ENCODE measurements around the gene PEX1. TPM values are rescaled to one million over a fixed set of nuclear protein-coding genes. Genes with fewer than 3 reads are reported as not detected.

Gene PEX1
- total and polyA plus RNA-seq, 8 donors: 2.0 to 50.3 (median 11.8) TPM

- H3K36me3 ChIP-seq: peaks cover 22 to 100% (median 98%) of the 10 kb centered on the region in 4 donors
- TF ChIP-seq POLR2AphosphoS5 (IDR thresholded peaks at IDR 0.05) (no peak), CTCF (IDR thresholded peaks at IDR 0.05) (no peak), EP300 (IDR thresholded peaks at IDR 0.05) (no peak), POLR2A (IDR thresholded peaks at IDR 0.05) (no peak)
- no peak overlapping the region for H3K27ac ChIP-seq
- no peak overlapping the region for H3K4me3 ChIP-seq
- intact Hi-C loops (cut with DNase I; ENCODE audit: low total_unique reads): no loop called here
- H3K9me3 ChIP-seq: no peaks in the 10 kb centered on the region
- DNase-seq: no peak
- H3K27me3 ChIP-seq: no peaks in the 10 kb centered on the region
- no peaks in the 10 kb centered on the region for H3K4me1 ChIP-seq
- 86 to 95% (median 94%) methylated on average over 6 of the region's 6 CpGs for WGBS, 5 donors
These were observed 39.1 kb upstream of the PEX1 start for GRCh38 chr7:92567460-92567859.

DNA sequence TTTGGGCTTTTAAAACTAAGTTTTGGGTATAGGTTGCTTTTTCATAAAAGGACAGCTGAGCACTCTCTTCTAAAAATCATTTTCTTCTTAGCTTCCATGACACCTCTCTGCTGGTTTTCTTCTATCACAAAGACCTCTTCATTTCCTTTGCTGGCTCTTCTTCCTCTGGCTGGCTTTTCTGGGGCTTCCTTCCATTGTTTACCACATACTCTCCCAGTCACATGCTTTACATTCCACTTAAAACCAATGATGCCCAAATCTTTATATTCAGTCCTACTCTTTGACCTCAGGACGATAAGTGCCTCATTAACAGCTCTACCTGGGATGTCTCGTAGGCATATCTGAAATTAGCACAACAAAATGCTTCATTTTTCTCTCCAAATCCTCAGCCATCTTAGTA is 35.0 kb upstream of the PEX1 start:
- H3K36me3 ChIP-seq: peaks cover 22 to 87% (median 86%) of the 10 kb centered on the region in 4 donors
- H3K4me3 ChIP-seq: no peak overlapping the region
- DNase-seq: no peak
- no peaks in the 10 kb centered on the region for H3K27me3 ChIP-seq
- no peak for TF ChIP-seq EP300 (IDR thresholded peaks at IDR 0.05)
- TF ChIP-seq POLR2A (IDR thresholded peaks at IDR 0.05): no peak
- no peak for TF ChIP-seq POLR2AphosphoS5 (IDR thresholded peaks at IDR 0.05)
- no peak for TF ChIP-seq CTCF (IDR thresholded peaks at IDR 0.05)
- WGBS, 5 donors: 80 to 85% (median 85%) methylated on average over 2 of the region's 2 CpGs
- H3K4me1 ChIP-seq: no peaks in the 10 kb centered on the region
- no peak overlapping the region for H3K27ac ChIP-seq
- H3K9me3 ChIP-seq: no peaks in the 10 kb centered on the region
- intact Hi-C loops (cut with DNase I; ENCODE audit: low total_unique reads): no loop called here

- Histone ChIP-seq H3K27me3 (no peaks in the 10 kb centered on the region), H3K36me3 (peaks cover 8 to 63% (median 61%) of the 10 kb centered on the region in 4 donors), H3K4me3 (no peak overlapping the region), H3K9me3 (no peaks in the 10 kb centered on the region), H3K27ac (no peak overlapping the region), H3K4me1 (no peaks in the 10 kb centered on the region)
- no peak for DNase-seq
- intact Hi-C loops (cut with DNase I; ENCODE audit: low total_unique reads): no loop called here
- TF ChIP-seq CTCF (IDR thresholded peaks at IDR 0.05): no peak
- TF ChIP-seq POLR2AphosphoS5 (IDR thresholded peaks at IDR 0.05): no peak
- no peak for TF ChIP-seq EP300 (IDR thresholded peaks at IDR 0.05)
- no peak for TF ChIP-seq POLR2A (IDR thresholded peaks at IDR 0.05)
These were observed 32.3 kb upstream of the PEX1 start for GRCh38 chr7:92560602-92561001.

GRCh38 chr7:92557808-92558362 is 29.6 kb upstream of the PEX1 start:
- no peak for DNase-seq
- WGBS, 5 donors: 86 to 90% (median 89%) methylated on average over 7 of the region's 7 CpGs
- Histone ChIP-seq H3K9me3 (no peaks in the 10 kb centered on the region), H3K27ac (no peak overlapping the region), H3K4me3 (no peak overlapping the region), H3K27me3 (no peaks in the 10 kb centered on the region), H3K36me3 (peaks cover 0 to 36% (median 34%) of the 10 kb centered on the region in 4 donors), H3K4me1 (no peaks in the 10 kb centered on the region)
- intact Hi-C loops (cut with DNase I; ENCODE audit: low total_unique reads): no loop called here
- TF ChIP-seq POLR2AphosphoS5 (IDR thresholded peaks at IDR 0.05) (no peak), CTCF (IDR thresholded peaks at IDR 0.05) (no peak), POLR2A (IDR thresholded peaks at IDR 0.05) (no peak), EP300 (IDR thresholded peaks at IDR 0.05) (no peak)
